ENCODE data around the gene HPDL. TPM values are rescaled to one million over a fixed set of nuclear protein-coding genes. Genes with fewer than 3 reads are reported as not detected.

HPDL gene
- total and polyA plus RNA-seq, 2 of the 4 experiments (the other 2 are of a cell fraction), result 0.54 to 1.1 TPM

DNA sequence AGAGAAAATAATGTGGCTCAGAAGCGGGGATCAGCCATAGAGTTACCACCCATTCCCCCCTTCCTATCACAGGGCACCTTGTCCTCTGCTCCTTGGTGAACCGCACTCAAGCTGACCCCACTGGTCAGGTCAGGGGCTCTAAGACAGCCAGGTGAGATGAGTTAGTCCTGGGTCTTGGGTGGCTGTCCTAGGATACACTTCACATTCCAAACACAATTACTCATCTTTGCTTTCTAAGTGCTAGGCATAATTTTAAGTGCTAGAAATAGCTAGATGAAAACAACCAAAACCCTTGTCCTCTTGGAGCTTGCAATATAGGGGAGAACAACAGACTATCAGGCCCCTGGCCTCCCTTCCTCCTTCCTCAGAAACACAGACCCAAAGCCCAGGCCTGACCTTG is 21.3 kb downstream of the HPDL start:
- ChIA-PET POLR2A (ENCODE audit: unreplicated experiment) (no interaction called here), CTCF (interaction anchor here (0.6 to 1.6 kb wide), 2 partner anchors 12 to 134 kb away, joined by 3 to 4 read pairs; no protein-coding TSS in a partner anchor)
- no peak for TF ChIP-seq RAD21 (IDR thresholded peaks at IDR 0.05; ENCODE audit: low read length)
- no peak for TF ChIP-seq FOS (IDR thresholded peaks at IDR 0.05; ENCODE audit: low read depth, low read length)
- TF ChIP-seq MXI1 (IDR thresholded peaks at IDR 0.05; ENCODE audit: borderline replicate concordance, low read depth, low read length), result no peak
- no peak for TF ChIP-seq CEBPB (IDR thresholded peaks at IDR 0.05; ENCODE audit: low read depth, low read length)
- no peak for TF ChIP-seq RCOR1 (IDR thresholded peaks at IDR 0.05; ENCODE audit: insufficient replicate concordance, low read length)
- TF ChIP-seq NFE2L2 (IDR thresholded peaks at IDR 0.05; ENCODE audit: low read depth, low read length), result no peak
- no peak for TF ChIP-seq BHLHE40 (IDR thresholded peaks at IDR 0.05; ENCODE audit: low read depth, low read length)
- TF ChIP-seq, protein P1, sequence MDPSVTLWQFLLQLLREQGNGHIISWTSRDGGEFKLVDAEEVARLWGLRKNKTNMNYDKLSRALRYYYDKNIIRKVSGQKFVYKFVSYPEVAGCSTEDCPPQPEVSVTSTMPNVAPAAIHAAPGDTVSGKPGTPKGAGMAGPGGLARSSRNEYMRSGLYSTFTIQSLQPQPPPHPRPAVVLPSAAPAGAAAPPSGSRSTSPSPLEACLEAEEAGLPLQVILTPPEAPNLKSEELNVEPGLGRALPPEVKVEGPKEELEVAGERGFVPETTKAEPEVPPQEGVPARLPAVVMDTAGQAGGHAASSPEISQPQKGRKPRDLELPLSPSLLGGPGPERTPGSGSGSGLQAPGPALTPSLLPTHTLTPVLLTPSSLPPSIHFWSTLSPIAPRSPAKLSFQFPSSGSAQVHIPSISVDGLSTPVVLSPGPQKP (IDR thresholded peaks at IDR 0.05; ENCODE audit: borderline replicate concordance, low read depth, low read length), result no peak
- no peak for TF ChIP-seq CHD1 (IDR thresholded peaks at IDR 0.05; ENCODE audit: low read depth, low read length)
- TF ChIP-seq MAFK (IDR thresholded peaks at IDR 0.05; ENCODE audit: low read depth, low read length), result no peak
- no peak for TF ChIP-seq MAZ (IDR thresholded peaks at IDR 0.05; ENCODE audit: borderline replicate concordance, low read depth, low read length)
- no peak for TF ChIP-seq POLR2A (IDR thresholded peaks at IDR 0.05; ENCODE audit: low read depth, low read length)
- no peak for TF ChIP-seq CTCF (conservative IDR thresholded peaks at IDR 0.05; ENCODE audit: low read depth, low read length)
- no peak for TF ChIP-seq RFX5 (IDR thresholded peaks at IDR 0.05; ENCODE audit: low read depth, low read length)
- Histone ChIP-seq H2BK120ac (ENCODE audit: low read depth, low read length) (no peak overlapping the region), H3K4me3 (ENCODE audit: insufficient read depth, low read depth, low read length) (no peak overlapping the region), H3K9me3 (ENCODE audit: control insufficient read depth, insufficient read depth, low read length) (no peaks in the 10 kb centered on the region), H3K9me1 (ENCODE audit: insufficient read depth, low read length) (peaks cover 14% of the 10 kb centered on the region), H4K20me1 (ENCODE audit: insufficient read depth, low read length) (no peaks in the 10 kb centered on the region), H3K18ac (ENCODE audit: low read depth, low read length) (peak overlapping the region; percentile 7; the same call in 1 of the 2 replicates), H4K91ac (ENCODE audit: insufficient read depth, low read depth, low read length) (no peak overlapping the region), H3K27me3 (ENCODE audit: control insufficient read depth, insufficient read depth, low read length) (no peaks in the 10 kb centered on the region), H3K27ac (ENCODE audit: insufficient read depth, low read length) (no peak overlapping the region), H2AK5ac (ENCODE audit: low read depth, low read length) (peak overlapping the region; percentile 70; the same call in 1 of the 2 replicates), H2BK5ac (ENCODE audit: low read depth, low read length, poor library complexity, severe bottlenecking) (no peak overlapping the region), H3K9ac (ENCODE audit: low read depth, low read length) (no peak overlapping the region), H3K4me1 (ENCODE audit: control insufficient read depth, insufficient read depth, low read length) (peaks cover 14% of the 10 kb centered on the region), H3K23ac (ENCODE audit: low read depth, low read length) (peak overlapping the region; percentile 73; the same call in 1 of the 2 replicates), H4K5ac (ENCODE audit: low read depth, low read length) (no peak overlapping the region), H3K56ac (ENCODE audit: extremely low read depth, insufficient read depth, low read length) (no peak overlapping the region), H2AFZ (replicated peaks; ENCODE audit: low read length, poor library complexity) (no peak overlapping the region), H3K4me2 (ENCODE audit: low read depth, low read length) (peak overlapping the region; percentile 28; the same call in 1 of the 2 replicates), H3K36me3 (ENCODE audit: control insufficient read depth, insufficient read depth, low read length) (peaks cover 18% of the 10 kb centered on the region), H3K79me1 (ENCODE audit: low read depth in 1 of 2, low read length in 2 of 2) (peaks cover 0 to 7% of the 10 kb centered on the region in 2 experiments; a peak in 2 of 4 replicates), H4K8ac (ENCODE audit: low read depth in 2 of 2, low read length in 2 of 2) (peak overlapping the region in 1 of 2 experiments; percentile 13; a peak in 1 of 4 replicates), H2AK9ac (replicated peaks; ENCODE audit: low read depth, low read length, poor library complexity) (no peak overlapping the region), H3K4ac (ENCODE audit: low read depth, low read length) (peak overlapping the region; percentile 26), H3K14ac (replicated peaks; ENCODE audit: low read depth, low read length) (peak overlapping the region; percentile 57; the same call in 1 of the 2 replicates), H2BK15ac (ENCODE audit: low read depth, low read length) (no peak overlapping the region), H2BK20ac (ENCODE audit: low read depth, low read length) (no peak overlapping the region)
- ATAC-seq (ENCODE audit: low read depth) (peak; percentile 67), DNase-seq (peak; percentile 28)
- BruUV-seq (replicated peaks), result no TSS peak
- WGBS, 2 experiments (ENCODE audit: extremely low coverage in 2 of 2, insufficient read length in 1 of 2), result no CpG with 5 or more reads among the region's 2 CpGs
- intact Hi-C loops (cut with micrococcal nuclease), result no loop called here
- in situ Hi-C loops (cut with MboI; ENCODE audit: low sequenced_read_pairs), result loop anchor here (5.0 kb wide), 1 partner anchor 144 kb away; the partner anchor contains the start of gene TESK2
- dilution Hi-C loops (cut with HindIII; ENCODE audit: low sequenced_read_pairs, unreplicated experiment), result no loop called here

Data from IMR-90 (cell line).